Hematopoietic multipotent progenitor cell treated with erythropoietin and hydrocortisone succinate and interleukin-3 and kit ligand, for 6 days (in vitro differentiated cells): ENCODE results near the gene FICD.
"Not testable (repeated sequence)": the region's sequence is repeated elsewhere in the genome, so short reads cannot be mapped to it uniquely, and the experiment has no call there.

Source experiments
- DNase-seq: peaks from one replicate; pipeline ENCODE4 v3.0.0-alpha.2; 2015

FICD gene

DNA sequence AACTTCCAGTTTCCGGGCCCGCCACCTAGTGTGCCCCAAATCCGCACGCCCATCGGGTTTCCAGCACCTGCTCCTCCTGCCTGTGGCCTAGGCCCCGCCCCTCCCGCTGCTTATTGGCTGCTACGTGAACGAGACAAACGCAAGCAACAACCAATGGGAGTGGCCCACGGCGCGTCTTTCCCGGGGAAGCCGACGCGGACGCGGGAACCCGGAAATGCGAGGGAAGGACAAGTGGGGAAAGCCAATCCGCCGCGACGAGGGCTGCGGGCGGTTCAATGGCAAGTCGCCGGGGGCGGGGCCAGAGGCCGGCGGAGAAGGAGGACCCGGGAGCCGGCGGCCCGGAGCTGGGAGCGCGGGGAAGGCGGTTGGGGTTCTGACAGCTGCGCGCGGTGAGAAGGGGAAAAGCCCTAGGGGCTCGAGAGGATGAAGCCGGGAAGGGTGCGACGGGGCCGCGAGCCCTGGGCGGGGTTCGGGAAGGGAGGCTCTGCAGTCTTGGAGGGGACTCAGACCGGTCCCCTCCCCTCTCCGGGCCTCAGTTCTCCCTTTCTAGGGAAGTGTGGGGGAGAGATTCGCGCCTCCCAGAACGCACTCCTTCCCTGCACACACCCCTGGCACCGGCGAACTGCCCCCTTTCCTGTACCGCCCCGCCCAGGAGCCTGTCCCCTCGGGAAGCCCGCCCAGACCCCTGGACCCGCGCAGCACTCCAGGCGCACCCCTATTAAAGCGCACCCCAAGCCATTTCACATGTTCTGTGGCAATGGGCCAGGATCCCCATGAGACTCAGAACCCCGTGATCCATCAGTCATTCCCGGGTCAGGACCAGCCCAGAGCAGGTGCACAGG is at the start of gene FICD:
TSS of gene FICD (plus strand) at position 305 of the 842 bp plus-strand sequence. CDS start 1,696 bp downstream, outside the sequence.
- peak; percentile 99 for DNase-seq

GRCh38 chr12:108465417-108465816 is 49.7 kb upstream of the FICD start:
- no peak for DNase-seq

GRCh38 chr12:108468196-108468968 is 46.7 kb upstream of the FICD start:
- DNase-seq, result peak; percentile 77

GRCh38 chr12:108473400-108474055 is 41.5 kb upstream of the FICD start:
- DNase-seq, result no peak

DNA sequence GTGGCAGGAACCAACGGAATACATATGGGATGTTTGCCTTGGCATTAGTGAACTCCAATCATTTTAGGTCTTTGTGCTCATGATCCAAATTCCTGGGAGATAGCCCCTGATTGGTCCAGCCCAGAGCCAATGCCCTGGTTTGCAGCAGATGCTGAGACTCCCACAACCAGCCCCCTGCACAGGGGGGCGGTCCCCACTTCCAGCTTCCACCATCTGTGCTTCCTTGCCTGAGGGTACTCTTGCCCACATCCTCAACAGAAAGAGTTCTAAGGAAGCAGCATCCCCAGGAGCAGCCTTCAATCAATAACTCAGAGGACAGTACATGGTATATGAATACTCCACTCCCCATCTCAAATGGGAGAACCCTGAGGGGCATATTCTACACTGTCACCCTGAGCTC is 39.7 kb upstream of the FICD start:
- no peak for DNase-seq

GRCh38 chr12:108477055-108477880 is 37.8 kb upstream of the FICD start:
- DNase-seq, result no peak

DNA sequence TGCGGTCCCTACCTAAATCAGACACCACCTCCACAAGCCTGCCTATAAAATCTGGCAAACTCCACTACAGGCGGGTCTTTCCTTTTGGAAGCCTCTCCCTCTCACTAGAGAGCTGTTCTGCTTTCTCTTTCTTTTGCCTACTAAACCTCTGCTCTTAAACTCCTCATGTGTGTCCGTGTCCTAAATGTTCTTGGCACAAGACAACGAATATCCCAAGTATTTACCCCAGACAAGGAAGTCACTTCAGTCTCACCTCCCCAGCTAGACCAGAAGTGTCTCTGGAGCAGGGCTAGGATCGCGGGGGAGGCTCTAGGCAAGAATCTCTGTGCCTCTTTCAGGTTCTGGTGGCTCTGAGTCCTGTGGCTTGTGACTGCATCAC is 37.2 kb upstream of the FICD start:
- no peak for DNase-seq

GRCh38 chr12:108478611-108479206 is 36.4 kb upstream of the FICD start:
- no peak for DNase-seq

DNA sequence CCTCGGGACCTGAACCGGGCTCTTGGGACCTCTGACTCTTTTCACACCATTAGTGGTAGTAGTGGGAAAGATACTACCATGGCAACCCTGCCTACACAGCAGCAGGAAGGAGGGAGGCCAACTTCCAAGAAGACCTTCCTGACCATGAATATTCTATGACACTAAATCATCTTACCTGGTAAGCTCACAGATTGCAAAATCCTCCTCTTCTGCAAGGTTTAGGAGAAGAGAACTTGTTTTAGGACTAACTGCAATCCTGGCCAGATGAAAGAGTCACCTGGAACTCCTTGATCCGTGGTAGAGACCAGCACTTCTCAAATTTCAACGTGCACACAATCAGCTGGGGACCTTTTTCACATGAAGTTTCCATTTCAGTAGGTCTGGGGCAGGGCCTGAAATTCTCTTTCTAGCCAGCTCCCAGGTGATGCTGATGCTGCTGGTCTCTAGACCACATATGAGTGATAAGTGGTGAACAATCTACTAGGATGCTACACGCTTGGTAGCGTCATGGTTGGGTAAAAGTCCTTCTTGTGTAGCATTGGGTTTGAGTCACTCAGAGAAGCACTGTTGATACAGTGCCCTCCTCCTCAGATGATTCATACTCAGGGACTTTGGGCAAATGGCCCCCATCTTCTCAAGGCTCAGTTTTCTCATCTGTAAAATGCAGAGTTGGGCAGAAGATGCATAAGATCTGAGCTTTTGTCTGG is 35.6 kb upstream of the FICD start:
- DNase-seq, result no peak

GRCh38 chr12:108482717-108483212 is 32.3 kb upstream of the FICD start:
- no peak for DNase-seq

GRCh38 chr12:108483213-108484059 is 31.6 kb upstream of the FICD start:
- DNase-seq, result no peak

- no peak for DNase-seq
These were observed 30.6 kb upstream of the FICD start for GRCh38 chr12:108484431-108484830.

GRCh38 chr12:108484845-108485244 is 30.2 kb upstream of the FICD start:
- no peak for DNase-seq

- DNase-seq, result not testable (repeated sequence)
These were observed 29.7 kb upstream of the FICD start for GRCh38 chr12:108485371-108485770.

GRCh38 chr12:108487029-108487428 is 28.0 kb upstream of the FICD start:
- not testable (repeated sequence) for DNase-seq

GRCh38 chr12:108491256-108491655 is 23.8 kb upstream of the FICD start:
- DNase-seq, result no peak

DNA sequence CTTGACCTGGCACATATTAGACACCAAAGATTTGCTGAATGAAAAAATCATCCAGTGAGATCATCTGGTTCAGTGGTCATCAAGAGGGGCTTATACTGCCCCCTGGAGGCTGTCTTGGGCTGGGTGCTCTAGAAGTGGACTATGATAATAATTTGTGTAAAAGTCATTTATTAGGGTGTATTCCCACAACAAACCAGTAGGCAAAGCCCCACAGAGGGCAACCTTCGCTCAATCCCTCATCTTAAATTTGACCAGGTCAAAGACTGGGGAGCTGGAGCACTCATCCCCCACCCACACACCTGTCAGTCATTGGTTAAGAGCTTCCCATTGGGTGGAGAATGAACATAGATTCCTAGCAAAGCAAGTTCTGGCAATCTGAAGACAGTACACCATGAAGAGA is 20.0 kb upstream of the FICD start:
- peak; percentile 75 for DNase-seq

DNA sequence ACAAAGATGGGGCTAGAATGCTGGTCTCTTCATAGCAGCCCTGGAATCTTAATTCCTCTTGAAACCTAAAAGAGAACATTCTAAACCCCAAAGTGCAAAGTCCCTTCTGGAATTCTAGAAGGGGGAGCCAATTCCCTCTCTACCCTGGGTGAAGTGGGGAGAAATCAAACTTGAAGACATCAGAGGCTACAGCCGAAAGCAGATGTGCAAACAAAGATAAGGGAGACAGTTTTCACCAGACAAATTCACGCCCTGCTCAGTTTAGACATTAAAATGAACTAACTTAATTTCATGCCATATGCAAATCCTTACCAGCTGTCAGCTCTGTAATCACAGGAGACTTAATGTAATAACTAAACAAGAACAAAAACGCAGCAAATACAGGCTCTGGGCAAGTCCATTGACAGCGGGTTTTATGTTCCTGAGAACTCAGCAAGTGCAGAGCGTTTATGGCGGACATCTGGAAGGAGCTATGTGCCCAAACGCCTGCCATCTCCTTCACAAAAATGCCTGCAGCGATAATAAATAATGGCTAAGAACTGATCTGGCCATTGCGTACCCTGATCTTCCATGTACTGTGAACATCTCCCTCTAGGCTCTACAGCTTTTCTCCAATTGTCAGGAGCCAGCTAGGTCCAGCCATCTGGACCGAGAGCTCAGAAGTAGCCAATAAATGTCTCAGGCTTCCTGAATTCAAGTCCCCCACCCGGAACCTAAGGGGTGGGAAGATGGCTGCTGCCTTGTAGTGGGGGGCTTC is 19.1 kb upstream of the FICD start:
- DNase-seq, result no peak

GRCh38 chr12:108498136-108498535 is 16.9 kb upstream of the FICD start:
- DNase-seq, result no peak

DNA sequence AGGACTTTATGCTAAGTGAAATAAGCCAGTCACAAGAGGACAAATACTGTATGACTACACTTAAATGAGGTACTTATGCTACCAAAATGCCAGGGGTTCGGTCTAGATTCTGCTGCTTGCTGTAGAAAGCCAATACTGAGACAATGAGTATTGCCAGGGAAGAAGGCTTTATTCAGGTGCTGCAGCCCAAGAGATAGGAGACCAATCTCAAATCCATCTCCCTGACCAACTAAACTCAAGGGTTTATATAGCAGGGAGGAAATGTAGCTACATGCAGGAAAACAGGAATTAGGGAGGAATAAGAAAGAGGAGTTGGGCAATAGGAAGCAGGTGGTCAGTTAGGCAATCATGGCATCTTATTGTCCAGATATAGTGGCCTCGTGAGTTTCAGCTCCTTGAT is 12.2 kb upstream of the FICD start:
- DNase-seq, result no peak
